Heart left ventricle (tissue), 13 donors: Measurements from ENCODE around the gene MYL1.

Experiments
- CTCF ChIP-seq, 12 donors: fragments of 200-600 bp; sonication (generic) in 4 of 12; IDR thresholded peaks; one replicate each; pipeline versions ENCODE4 v1.5.0 to v1.8.0; 2018 to 2022; ENCODE audit warnings: antibody characterized with exemption in 12 of 12, mild to moderate bottlenecking in 5 of 12
- POLR2A ChIP-seq, 2 donors: fragments of 450-650 bp; IDR thresholded peaks; one replicate each; pipeline ENCODE4 v1.6.1; 2017; ENCODE audit warnings: antibody characterized with exemption in 2 of 2, mild to moderate bottlenecking in 2 of 2, moderate library complexity in 2 of 2
- donor health status: ischemic (EF 13 %, LVEDD 7.1; RV severe dilation, severe dysfunction).
- donor health status: DM: no; HTN: yes; CAD: no.
- donor health status: DM: no; HTN: no; CAD: no.
- donor health status: ischemic (EF 25% LVEDD 6.9; RV normal size, moderate dysfunction).
- donor health status: ischemic (EF 25% LVEDD 5.7; RV mildly dilated, moderate dysfunction).
- donor health status: ischemic (EF 35%, LVEDD 5.7; RV mildly dilated, moderate dysfunction).
- donor health status: nonischemic (EF 11% LVEDD 7.7; RV severe dilation, severe dysfunction).
- donor health status: DM: yes; HTN: yes; CAD: no.
- donor health status: PGD.
- donor health status: ischemic (EF 29% LVEDD 5.4; RV normal size, mild dysfunction).
- donor health status: nonischemic (EF 23%, LVEDD 6.1; RV moderate dilation, normal function).

GRCh38 chr2:210337159-210337558 is 22.2 kb upstream of the MYL1 start:
- TF ChIP-seq CTCF (IDR thresholded peaks at IDR 0.05) (no peak), POLR2A (IDR thresholded peaks at IDR 0.05) (no peak)
